Brain microvascular endothelial cell (primary cell): ENCODE measurements around the gene C1orf174.

Experiments used
- DNase-seq: peaks from one replicate; pipeline ENCODE4 v3.0.0-alpha.2; 2020
- H3K27ac ChIP-seq: fragments of 250-450 bp; sonication (Bioruptor Pico); 2 replicates; pipeline ENCODE4 v1.5.1; 2020; ENCODE audit warnings: mild to moderate bottlenecking, moderate library complexity
- H3K27me3 ChIP-seq: fragments of 250-450 bp; sonication (Bioruptor Pico); replicated peaks from 2 replicates; pipeline ENCODE4 v1.5.1; 2020; ENCODE audit warnings: mild to moderate bottlenecking
- H3K36me3 ChIP-seq: fragments of 250-450 bp; sonication (Bioruptor Pico); replicated peaks from 2 replicates; pipeline ENCODE4 v1.5.1; 2020; ENCODE audit warnings: mild to moderate bottlenecking
- H3K4me3 ChIP-seq: 2 replicates; pipeline ENCODE4 v1.5.1; 2011; ENCODE audit warnings: low read depth, mild to moderate bottlenecking, control low read depth, low read length, moderate library complexity
- CTCF ChIP-seq: IDR thresholded peaks from 2 replicates; pipeline ENCODE4 v1.5.1; 2011; ENCODE audit warnings: low read depth, mild to moderate bottlenecking, moderate library complexity, low read length, control low read depth, inconsistent platforms; ENCODE audit errors: missing control alignments
- in situ Hi-C: cut with HindIII; loops from 2 replicates; pipeline ENCODE4 v1.10.0; 2017; ENCODE audit warnings: low sequenced_read_pairs, low pct_ligation_motif_present

The C1orf174 gene

GRCh38 chr1:3900150-3900968, at the start of gene C1orf174:
Gene C1orf174 (minus strand): TSS chr1:3900272. CDS start chr1:3900186, 86 bp downstream.
- peaks cover 1% of the 10 kb centered on the region for H3K36me3 ChIP-seq
- no peak for TF ChIP-seq CTCF
- in situ Hi-C loops, result no loop called here
- peak within 1 kb of the TSS; percentile 90 for H3K4me3 ChIP-seq
- peak; percentile 92 for DNase-seq
- no peaks in the 10 kb centered on the region for H3K27me3 ChIP-seq
- peak within 1 kb of the TSS; percentile 83 for H3K27ac ChIP-seq

DNA sequence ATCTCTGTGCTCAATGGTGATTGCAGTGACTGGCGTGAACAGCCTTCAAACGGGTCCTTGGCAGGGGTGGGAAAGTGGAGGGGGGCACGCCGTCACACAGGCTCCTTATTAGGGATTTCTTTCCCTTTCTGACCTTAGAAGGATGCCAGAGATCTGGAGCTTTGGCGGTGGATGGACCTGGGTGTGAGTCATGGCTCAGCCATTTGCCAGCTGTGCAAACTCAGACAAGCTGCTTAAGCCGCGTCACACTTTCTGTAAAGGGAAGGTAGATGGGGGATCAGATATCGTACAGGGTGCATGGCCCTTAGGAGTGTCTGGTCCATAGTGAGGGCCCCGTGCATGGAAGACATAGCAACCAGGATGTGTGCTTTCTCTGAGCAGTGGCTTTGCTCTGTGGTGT, 48.3 kb upstream of the C1orf174 start:
- in situ Hi-C loops, result no loop called here
- TF ChIP-seq CTCF, result no peak
- no peak for DNase-seq
- no peaks in the 10 kb centered on the region for H3K36me3 ChIP-seq
- H3K4me3 ChIP-seq, result no peak overlapping the region
- H3K27me3 ChIP-seq, result no peaks in the 10 kb centered on the region
- no peak overlapping the region for H3K27ac ChIP-seq

DNA sequence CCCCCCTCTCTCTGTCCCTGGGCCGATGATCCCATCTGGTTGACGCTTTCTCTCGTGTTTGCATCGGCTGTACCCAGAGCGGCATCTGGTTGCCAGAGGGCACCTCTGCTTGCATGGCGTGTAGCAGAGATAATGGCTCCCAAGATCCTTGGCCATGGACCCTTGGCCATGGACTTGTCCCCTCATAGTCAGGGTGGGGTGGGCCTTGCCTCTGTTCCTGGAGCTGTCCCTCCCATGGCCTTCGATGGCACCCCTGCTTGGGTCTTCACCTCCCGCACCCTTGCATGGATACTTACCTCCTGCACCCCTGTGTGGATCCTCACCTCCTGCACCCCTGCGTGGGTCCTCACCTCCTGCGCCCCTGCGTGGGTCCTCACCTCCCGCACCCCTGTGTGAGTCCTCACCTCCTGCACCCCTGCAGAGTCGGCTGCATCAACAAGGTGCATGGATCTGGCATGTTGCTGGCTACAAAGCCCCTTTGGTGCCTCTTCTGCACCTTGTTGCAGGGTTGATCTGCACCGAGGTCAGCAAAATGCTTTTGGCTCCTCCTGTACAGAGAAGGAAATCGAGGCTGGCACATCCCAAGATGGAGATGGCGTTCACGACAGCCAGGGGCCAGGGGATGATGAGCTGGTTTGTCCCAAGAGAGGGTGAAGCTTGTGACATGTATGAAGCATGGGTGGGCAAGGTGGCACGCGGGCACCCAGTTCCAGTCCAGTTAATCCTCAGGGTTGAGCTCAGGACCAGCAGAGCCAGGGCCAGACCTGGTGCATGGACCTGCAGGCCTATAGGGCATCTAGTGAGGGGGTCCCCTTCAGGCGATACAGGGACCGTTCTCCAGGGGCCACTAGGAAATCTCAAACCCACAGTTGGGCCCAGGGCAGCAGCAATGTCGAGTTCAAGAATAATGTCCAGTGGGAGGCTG, 46.1 kb upstream of the C1orf174 start:
- no peak overlapping the region for H3K4me3 ChIP-seq
- H3K36me3 ChIP-seq, result no peaks in the 10 kb centered on the region
- no peak for DNase-seq
- no peak for TF ChIP-seq CTCF
- H3K27ac ChIP-seq, result no peak overlapping the region
- H3K27me3 ChIP-seq, result no peaks in the 10 kb centered on the region
- in situ Hi-C loops, result no loop called here

- H3K27me3 ChIP-seq, result no peaks in the 10 kb centered on the region
- in situ Hi-C loops, result no loop called here
These were observed 45.1 kb upstream of the C1orf174 start for GRCh38 chr1:3945222-3945621.

GRCh38 chr1:3944578-3945125, 44.6 kb upstream of the C1orf174 start:
- no peak for DNase-seq
- in situ Hi-C loops, result no loop called here
- H3K27ac ChIP-seq, result no peak overlapping the region
- H3K27me3 ChIP-seq, result no peaks in the 10 kb centered on the region
- no peak for TF ChIP-seq CTCF
- H3K4me3 ChIP-seq, result no peak overlapping the region
- H3K36me3 ChIP-seq, result no peaks in the 10 kb centered on the region

More at GRCh38 chr1:3945222-3945621, 45.1 kb upstream of the C1orf174 start:
- Histone ChIP-seq H3K36me3 (no peaks in the 10 kb centered on the region), H3K27ac (no peak overlapping the region), H3K4me3 (no peak overlapping the region)
- TF ChIP-seq CTCF, result no peak
- DNase-seq, result no peak
